Brain microvascular endothelial cell (primary cell): ENCODE data around the gene POU2AF1.

Experiments
- DNase-seq: peaks from one replicate; pipeline ENCODE4 v3.0.0-alpha.2; 2020
- H3K27ac ChIP-seq: fragments of 250-450 bp; sonication (Bioruptor Pico); 2 replicates; pipeline ENCODE4 v1.5.1; 2020; ENCODE audit warnings: mild to moderate bottlenecking, moderate library complexity
- H3K27me3 ChIP-seq: fragments of 250-450 bp; sonication (Bioruptor Pico); replicated peaks from 2 replicates; pipeline ENCODE4 v1.5.1; 2020; ENCODE audit warnings: mild to moderate bottlenecking
- H3K36me3 ChIP-seq: fragments of 250-450 bp; sonication (Bioruptor Pico); replicated peaks from 2 replicates; pipeline ENCODE4 v1.5.1; 2020; ENCODE audit warnings: mild to moderate bottlenecking
- H3K4me3 ChIP-seq: 2 replicates; pipeline ENCODE4 v1.5.1; 2011; ENCODE audit warnings: low read depth, mild to moderate bottlenecking, control low read depth, low read length, moderate library complexity
- in situ Hi-C: cut with HindIII; loops from 2 replicates; pipeline ENCODE4 v1.10.0; 2017; ENCODE audit warnings: low sequenced_read_pairs, low pct_ligation_motif_present
- TF ChIP-seq, protein P1 (sequence below): IDR thresholded peaks from 2 replicates; pipeline ENCODE4 v1.5.1; 2011; ENCODE audit warnings: low read depth, mild to moderate bottlenecking, moderate library complexity, low read length, control low read depth, inconsistent platforms; ENCODE audit errors: missing control alignments

POU2AF1 gene

DNA sequence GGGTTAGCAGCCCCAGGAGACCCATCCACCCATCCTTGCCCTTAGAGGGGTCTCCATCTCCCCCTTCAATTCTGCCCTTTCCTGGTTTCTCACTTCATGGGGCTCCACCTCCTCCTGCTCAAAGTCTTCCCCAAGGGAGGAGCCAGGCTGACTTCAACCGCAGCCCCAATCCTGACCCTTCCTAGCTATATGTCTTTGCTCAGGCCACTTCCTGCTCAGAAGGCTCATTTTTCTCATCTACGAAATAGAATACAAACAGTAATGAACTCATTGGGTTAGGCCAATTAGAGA, 24.5 kb downstream of the POU2AF1 start:
- Histone ChIP-seq H3K27ac (no peak overlapping the region), H3K36me3 (no peaks in the 10 kb centered on the region), H3K27me3 (no peaks in the 10 kb centered on the region), H3K4me3 (no peak overlapping the region)
- TF ChIP-seq, protein P1, sequence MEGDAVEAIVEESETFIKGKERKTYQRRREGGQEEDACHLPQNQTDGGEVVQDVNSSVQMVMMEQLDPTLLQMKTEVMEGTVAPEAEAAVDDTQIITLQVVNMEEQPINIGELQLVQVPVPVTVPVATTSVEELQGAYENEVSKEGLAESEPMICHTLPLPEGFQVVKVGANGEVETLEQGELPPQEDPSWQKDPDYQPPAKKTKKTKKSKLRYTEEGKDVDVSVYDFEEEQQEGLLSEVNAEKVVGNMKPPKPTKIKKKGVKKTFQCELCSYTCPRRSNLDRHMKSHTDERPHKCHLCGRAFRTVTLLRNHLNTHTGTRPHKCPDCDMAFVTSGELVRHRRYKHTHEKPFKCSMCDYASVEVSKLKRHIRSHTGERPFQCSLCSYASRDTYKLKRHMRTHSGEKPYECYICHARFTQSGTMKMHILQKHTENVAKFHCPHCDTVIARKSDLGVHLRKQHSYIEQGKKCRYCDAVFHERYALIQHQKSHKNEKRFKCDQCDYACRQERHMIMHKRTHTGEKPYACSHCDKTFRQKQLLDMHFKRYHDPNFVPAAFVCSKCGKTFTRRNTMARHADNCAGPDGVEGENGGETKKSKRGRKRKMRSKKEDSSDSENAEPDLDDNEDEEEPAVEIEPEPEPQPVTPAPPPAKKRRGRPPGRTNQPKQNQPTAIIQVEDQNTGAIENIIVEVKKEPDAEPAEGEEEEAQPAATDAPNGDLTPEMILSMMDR, result no peak
- in situ Hi-C loops, result no loop called here
- no peak for DNase-seq

DNA sequence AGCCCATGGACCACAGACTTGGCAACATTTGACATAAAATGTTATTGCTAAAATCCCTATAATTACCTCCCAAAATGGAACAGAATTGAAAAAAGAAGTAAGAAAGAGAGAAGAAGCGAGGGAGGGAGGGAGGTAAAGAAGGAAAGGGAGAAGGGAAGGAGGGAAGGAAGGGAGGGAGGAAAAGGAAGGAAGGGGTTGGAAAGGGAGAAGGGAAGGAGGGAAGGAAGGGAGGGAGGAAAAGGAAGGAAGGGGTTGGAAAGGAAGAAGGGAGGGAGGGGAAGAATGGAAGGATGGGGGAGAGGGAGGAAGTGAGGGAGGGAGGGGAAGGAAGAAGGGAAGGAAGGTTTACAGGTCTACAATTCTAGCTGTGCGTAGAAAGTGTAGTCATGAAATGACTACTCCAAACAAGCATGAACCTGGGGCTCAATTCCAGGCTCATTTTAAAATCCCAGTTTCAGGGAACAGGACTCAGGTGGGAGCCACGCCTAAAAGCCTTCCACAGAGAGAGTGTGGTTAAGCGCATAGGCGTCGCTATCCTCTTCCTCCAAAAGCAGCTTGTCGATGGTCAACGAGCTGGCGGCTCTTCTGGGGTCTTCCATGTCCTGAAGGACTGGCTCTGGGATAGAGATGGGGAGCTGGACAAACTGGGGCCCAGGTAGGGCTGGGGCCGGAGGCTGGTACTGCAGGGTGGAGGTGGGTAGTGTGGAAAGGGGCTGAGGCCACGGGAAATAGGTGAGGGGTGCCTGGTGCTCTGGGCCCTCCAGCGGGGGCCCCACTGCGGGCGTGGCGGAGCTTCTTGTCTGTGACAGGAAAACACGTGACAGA, 25.1 kb downstream of the POU2AF1 start:
- Histone ChIP-seq H3K27ac (no peak overlapping the region), H3K4me3 (no peak overlapping the region), H3K27me3 (no peaks in the 10 kb centered on the region), H3K36me3 (no peaks in the 10 kb centered on the region)
- in situ Hi-C loops, result no loop called here
- TF ChIP-seq, protein P1, result no peak
- no peak for DNase-seq

DNA sequence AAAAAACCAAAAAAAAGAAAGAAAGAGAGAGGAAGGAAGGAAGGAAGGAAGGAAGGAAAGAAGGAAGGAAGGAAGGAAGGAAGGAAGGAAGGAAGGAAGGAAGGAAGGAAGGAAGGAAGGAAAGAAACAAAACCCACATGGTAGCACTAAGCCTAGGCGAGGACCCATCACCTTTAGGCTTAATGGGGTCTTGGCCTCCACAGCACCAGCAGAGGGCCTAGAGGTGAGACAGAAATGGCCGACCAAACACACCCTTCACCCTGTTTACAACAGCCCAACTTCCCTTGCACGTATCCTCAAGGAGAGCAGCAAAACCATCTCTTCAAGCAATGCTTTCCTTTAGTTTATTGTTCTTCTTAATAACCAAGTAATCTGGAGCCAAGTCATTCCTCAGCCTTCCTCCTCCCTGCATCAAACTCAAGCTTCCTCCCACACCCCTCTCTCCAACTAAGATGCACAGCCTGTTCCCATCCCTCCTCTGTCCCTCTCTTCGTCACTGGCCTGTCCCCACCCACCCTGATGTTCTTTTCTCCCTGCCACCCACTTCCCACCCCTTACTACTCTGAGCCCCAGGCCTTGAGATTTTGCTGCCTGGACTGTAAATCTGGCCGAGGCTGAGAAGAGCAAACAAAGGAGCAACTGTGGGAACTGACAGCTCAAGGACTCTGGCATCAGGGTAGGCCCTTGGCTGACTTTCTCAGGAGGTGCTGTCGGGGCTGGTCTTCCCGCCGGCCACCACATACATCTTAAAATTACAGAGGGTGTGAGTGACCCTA, 26.0 kb downstream of the POU2AF1 start:
- TF ChIP-seq, protein P1, result no peak
- no peaks in the 10 kb centered on the region for H3K27me3 ChIP-seq
- H3K27ac ChIP-seq, result no peak overlapping the region
- in situ Hi-C loops, result no loop called here
- no peak for DNase-seq
- H3K36me3 ChIP-seq, result no peaks in the 10 kb centered on the region
- H3K4me3 ChIP-seq, result no peak overlapping the region

DNA sequence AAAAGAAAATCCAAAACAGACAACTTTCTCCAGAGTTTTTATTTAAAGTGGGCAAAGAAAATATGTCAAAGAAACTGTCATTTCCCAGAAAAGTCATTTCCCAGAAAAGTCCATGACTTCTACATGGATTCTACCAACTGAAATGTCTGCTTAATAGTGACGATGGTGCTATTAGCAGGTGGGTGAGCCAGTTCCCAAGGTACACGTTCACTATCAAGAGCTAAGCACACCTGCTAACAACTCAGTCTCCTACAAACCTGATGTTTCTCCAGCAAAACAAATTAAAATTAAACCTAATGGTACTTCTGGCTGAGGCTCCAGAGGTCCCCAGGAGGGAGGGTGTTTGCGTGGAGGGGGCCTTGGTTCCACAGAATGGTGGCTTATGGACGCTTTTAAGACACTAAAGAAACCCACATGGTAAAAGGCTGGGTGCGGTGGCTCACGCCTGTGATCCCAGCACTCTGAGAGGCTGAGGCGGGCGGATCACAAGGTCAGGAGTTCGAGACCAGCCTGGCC, 26.8 kb downstream of the POU2AF1 start:
- Histone ChIP-seq H3K27me3 (no peaks in the 10 kb centered on the region), H3K4me3 (no peak overlapping the region), H3K27ac (no peak overlapping the region), H3K36me3 (no peaks in the 10 kb centered on the region)
- in situ Hi-C loops, result no loop called here
- DNase-seq, result no peak
- TF ChIP-seq, protein P1, result no peak

DNA sequence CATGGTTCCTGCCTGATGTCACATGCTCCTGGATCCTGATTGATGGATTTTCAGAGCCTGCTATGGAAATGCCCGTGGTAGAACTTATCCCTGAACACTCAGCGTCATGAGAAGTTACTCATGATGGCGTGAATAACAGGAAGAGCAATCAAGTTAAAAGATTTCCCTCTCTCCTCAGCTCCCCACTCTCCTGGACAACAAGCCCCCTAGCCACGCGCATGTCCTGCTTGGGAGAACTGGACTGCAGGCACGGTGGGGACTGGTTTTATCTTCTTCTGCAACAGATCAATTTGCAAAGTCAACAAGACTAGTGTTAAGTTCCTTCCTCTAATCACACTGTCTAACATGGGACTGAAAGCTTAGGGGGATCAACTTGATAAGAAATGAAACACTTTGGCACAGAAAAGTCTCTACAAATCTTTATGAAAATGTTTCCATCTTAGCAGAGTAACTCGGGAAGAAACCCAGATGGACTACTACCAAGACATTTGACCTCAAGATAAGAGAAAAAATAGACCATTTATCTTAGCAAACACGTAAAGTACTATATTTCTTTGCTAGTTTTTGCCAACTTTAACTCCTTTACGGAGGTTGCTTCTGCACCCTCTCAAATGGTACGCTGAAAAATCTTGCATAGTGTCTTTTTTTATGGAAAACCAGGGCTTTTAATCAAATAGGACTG, 27.6 kb downstream of the POU2AF1 start:
- TF ChIP-seq, protein P1, result no peak
- no peak overlapping the region for H3K27ac ChIP-seq
- DNase-seq, result no peak
- no peak overlapping the region for H3K4me3 ChIP-seq
- in situ Hi-C loops, result no loop called here
- H3K27me3 ChIP-seq, result no peaks in the 10 kb centered on the region
- no peaks in the 10 kb centered on the region for H3K36me3 ChIP-seq
